Activated T-cell treated with anti-CD3 and anti-CD28 coated beads, Interleukin-2, amount 50 U/mL, for 72 hours (primary cell): Measurements from ENCODE around the gene SAMD13. TPM values are rescaled to one million over a fixed set of nuclear protein-coding genes. Genes with fewer than 3 reads are reported as not detected.

ENCODE experiments used
- ATAC-seq, 2 donors: fragments of 150-1000 bp; cut with Tn5 transposase; replicated peaks in 1 of 2; 2 replicates each; pipeline ENCODE4 v1.10.0; 2021; ENCODE audit warnings: moderate library complexity in 2 of 2, mild to moderate bottlenecking in 1 of 2
- DNase-seq, 2 donors: peaks; one replicate each; pipeline ENCODE4 v3.0.0; 2021 to 2022; ENCODE audit warnings: mixed read lengths in 1 of 2
- H3K27ac Mint-ChIP-seq: one replicate; pipeline ENCODE4 v1.8.0; 2022; ENCODE audit warnings: mild to moderate bottlenecking, moderate library complexity, mixed read lengths
- H3K27me3 Mint-ChIP-seq: one replicate; pipeline ENCODE4 v1.8.0; 2022; ENCODE audit warnings: low read depth, mixed read lengths
- H3K36me3 Mint-ChIP-seq, 2 donors: one replicate each; pipeline ENCODE4 v1.8.0; 2022; ENCODE audit warnings: mixed read lengths in 2 of 2, mild to moderate bottlenecking in 1 of 2; ENCODE audit not compliant: insufficient read depth in 2 of 2
- H3K4me1 Mint-ChIP-seq: one replicate; pipeline ENCODE4 v1.8.0; 2022; ENCODE audit warnings: low read depth, mixed read lengths
- H3K4me3 Mint-ChIP-seq, 2 donors: one replicate each; pipeline ENCODE4 v1.8.0; 2022; ENCODE audit warnings: mild to moderate bottlenecking in 2 of 2, mixed read lengths in 2 of 2, moderate library complexity in 2 of 2
- H3K9me3 Mint-ChIP-seq, 2 donors: one replicate each; pipeline ENCODE4 v1.8.0; 2022; ENCODE audit warnings: mixed read lengths in 2 of 2
- total RNA-seq, 2 donors: library from RNA; stranded (reverse); gene quantifications; one replicate each; pipeline ENCODE4 v1.2.3, GENCODE V29; 2022

Gene SAMD13
- total RNA-seq: 1 to 10 TPM in 1 of 2 donors, under 1 TPM in 1; 0.46 to 1.7 TPM

GRCh38 chr1:84301004-84301784 is at the start of gene SAMD13:
Gene SAMD13 (plus strand): TSS chr1:84301708. CDS start chr1:84303235, 1,527 bp downstream.
- H3K4me3 Mint-ChIP-seq: peak within 1 kb of the TSS; percentile 77 to 82
- H3K9me3 Mint-ChIP-seq: no peaks in the 10 kb centered on the region
- peaks cover 0 to 5% of the 10 kb centered on the region in 2 donors for H3K36me3 Mint-ChIP-seq
- DNase-seq: peak; percentile 52 to 62
- H3K27me3 Mint-ChIP-seq: no peaks in the 10 kb centered on the region
- ATAC-seq: peak; percentile 50 to 52
- H3K27ac Mint-ChIP-seq: no peak within 1 kb of the TSS
- H3K4me1 Mint-ChIP-seq: peaks cover 41% of the 10 kb centered on the region

- Mint-ChIP-seq H3K36me3 (peaks cover 2% of the 10 kb centered on the region in 2 donors), H3K4me1 (no peaks in the 10 kb centered on the region), H3K4me3 (no peak overlapping the region), H3K27ac (no peak overlapping the region), H3K9me3 (peaks cover 7% of the 10 kb centered on the region in 2 donors), H3K27me3 (no peaks in the 10 kb centered on the region)
- ATAC-seq: no peak
- no peak for DNase-seq
These were observed 48.5 kb upstream of the SAMD13 start for GRCh38 chr1:84253036-84253435.

- DNase-seq: no peak
- ATAC-seq: no peak
- Mint-ChIP-seq H3K4me3 (no peak overlapping the region), H3K27ac (no peak overlapping the region), H3K4me1 (no peaks in the 10 kb centered on the region), H3K36me3 (peaks cover 2% of the 10 kb centered on the region in 2 donors), H3K27me3 (no peaks in the 10 kb centered on the region), H3K9me3 (peaks cover 7% of the 10 kb centered on the region in 2 donors)
These were observed 47.6 kb upstream of the SAMD13 start for GRCh38 chr1:84253891-84254290.

GRCh38 chr1:84254703-84255238 is 46.7 kb upstream of the SAMD13 start:
- H3K4me3 Mint-ChIP-seq: no peak overlapping the region

GRCh38 chr1:84255582-84255981 is 45.9 kb upstream of the SAMD13 start:
- ATAC-seq (no peak), DNase-seq (no peak)
- Mint-ChIP-seq H3K27me3 (no peaks in the 10 kb centered on the region), H3K27ac (no peak overlapping the region), H3K9me3 (peaks cover 5 to 7% of the 10 kb centered on the region in 2 donors), H3K4me3 (no peak overlapping the region), H3K36me3 (peaks cover 2% of the 10 kb centered on the region in 2 donors), H3K4me1 (no peaks in the 10 kb centered on the region)

More at GRCh38 chr1:84254703-84255238, 46.7 kb upstream of the SAMD13 start:
- ATAC-seq: no peak
- no peaks in the 10 kb centered on the region for H3K4me1 Mint-ChIP-seq
- H3K27ac Mint-ChIP-seq: no peak overlapping the region
- peaks cover 7% of the 10 kb centered on the region in 2 donors for H3K9me3 Mint-ChIP-seq
- peaks cover 2% of the 10 kb centered on the region in 2 donors for H3K36me3 Mint-ChIP-seq
- H3K27me3 Mint-ChIP-seq: no peaks in the 10 kb centered on the region
- no peak for DNase-seq

GRCh38 chr1:84257617-84258016 is 43.9 kb upstream of the SAMD13 start:
- DNase-seq (no peak), ATAC-seq (no peak)
- no peak overlapping the region for H3K4me3 Mint-ChIP-seq
- no peaks in the 10 kb centered on the region for H3K36me3 Mint-ChIP-seq
- H3K4me1 Mint-ChIP-seq: no peaks in the 10 kb centered on the region
- H3K27me3 Mint-ChIP-seq: no peaks in the 10 kb centered on the region
- no peak overlapping the region for H3K27ac Mint-ChIP-seq
- peaks cover 2% of the 10 kb centered on the region in 2 donors for H3K9me3 Mint-ChIP-seq

- ATAC-seq: no peak
- Mint-ChIP-seq H3K4me1 (no peaks in the 10 kb centered on the region), H3K4me3 (no peak overlapping the region), H3K27ac (no peak overlapping the region), H3K27me3 (no peaks in the 10 kb centered on the region), H3K36me3 (no peaks in the 10 kb centered on the region), H3K9me3 (peaks cover 2% of the 10 kb centered on the region in 2 donors)
- DNase-seq: no peak
These were observed 42.1 kb upstream of the SAMD13 start for GRCh38 chr1:84259376-84259775.

GRCh38 chr1:84259989-84260388 is 41.5 kb upstream of the SAMD13 start:
- Mint-ChIP-seq H3K4me3 (no peak overlapping the region), H3K27ac (no peak overlapping the region), H3K4me1 (no peaks in the 10 kb centered on the region), H3K9me3 (peaks cover 2% of the 10 kb centered on the region in 2 donors), H3K27me3 (no peaks in the 10 kb centered on the region), H3K36me3 (no peaks in the 10 kb centered on the region)
- DNase-seq (no peak), ATAC-seq (no peak)

- DNase-seq (no peak), ATAC-seq (no peak)
- Mint-ChIP-seq H3K27me3 (no peaks in the 10 kb centered on the region), H3K9me3 (no peaks in the 10 kb centered on the region), H3K27ac (no peak overlapping the region), H3K4me1 (no peaks in the 10 kb centered on the region), H3K4me3 (no peak overlapping the region), H3K36me3 (no peaks in the 10 kb centered on the region)
These were observed 40.5 kb upstream of the SAMD13 start for GRCh38 chr1:84260852-84261518.

- Mint-ChIP-seq H3K27ac (no peak overlapping the region), H3K9me3 (no peaks in the 10 kb centered on the region), H3K27me3 (no peaks in the 10 kb centered on the region), H3K36me3 (no peaks in the 10 kb centered on the region), H3K4me1 (no peaks in the 10 kb centered on the region), H3K4me3 (no peak overlapping the region)
- no peak for DNase-seq
- no peak for ATAC-seq
These were observed 36.5 kb upstream of the SAMD13 start for GRCh38 chr1:84264961-84265360.

- Mint-ChIP-seq H3K9me3 (no peaks in the 10 kb centered on the region), H3K27ac (no peak overlapping the region), H3K4me1 (peaks cover under 1% of the 10 kb centered on the region), H3K27me3 (no peaks in the 10 kb centered on the region), H3K4me3 (no peak overlapping the region), H3K36me3 (no peaks in the 10 kb centered on the region)
- ATAC-seq: no peak
- no peak for DNase-seq
These were observed 35.6 kb upstream of the SAMD13 start for GRCh38 chr1:84265867-84266266.

GRCh38 chr1:84266748-84267147 is 34.8 kb upstream of the SAMD13 start:
- no peak for ATAC-seq
- Mint-ChIP-seq H3K9me3 (no peaks in the 10 kb centered on the region), H3K27ac (no peak overlapping the region)

GRCh38 chr1:84267476-84267875 is 34.0 kb upstream of the SAMD13 start:
- H3K27me3 Mint-ChIP-seq: no peaks in the 10 kb centered on the region
- no peaks in the 10 kb centered on the region for H3K9me3 Mint-ChIP-seq
- no peak for DNase-seq
- H3K36me3 Mint-ChIP-seq: no peaks in the 10 kb centered on the region
- H3K27ac Mint-ChIP-seq: no peak overlapping the region
- no peak for ATAC-seq
- H3K4me3 Mint-ChIP-seq: no peak overlapping the region
- peaks cover 9% of the 10 kb centered on the region for H3K4me1 Mint-ChIP-seq

More at GRCh38 chr1:84266748-84267147, 34.8 kb upstream of the SAMD13 start:
- Mint-ChIP-seq H3K4me3 (no peak overlapping the region), H3K36me3 (no peaks in the 10 kb centered on the region), H3K27me3 (no peaks in the 10 kb centered on the region), H3K4me1 (peaks cover 9% of the 10 kb centered on the region)
- DNase-seq: no peak
